ENCODE data around the gene SCAF4. TPM values are rescaled to one million over a fixed set of nuclear protein-coding genes. Genes with fewer than 3 reads are reported as not detected.
"Not testable (repeated sequence)": the region's sequence is repeated elsewhere in the genome, so short reads cannot be mapped to it uniquely, and the experiment has no call there.

SCAF4 gene
- total RNA-seq, 1 donor from 2014 or later = 71.8 TPM

DNA sequence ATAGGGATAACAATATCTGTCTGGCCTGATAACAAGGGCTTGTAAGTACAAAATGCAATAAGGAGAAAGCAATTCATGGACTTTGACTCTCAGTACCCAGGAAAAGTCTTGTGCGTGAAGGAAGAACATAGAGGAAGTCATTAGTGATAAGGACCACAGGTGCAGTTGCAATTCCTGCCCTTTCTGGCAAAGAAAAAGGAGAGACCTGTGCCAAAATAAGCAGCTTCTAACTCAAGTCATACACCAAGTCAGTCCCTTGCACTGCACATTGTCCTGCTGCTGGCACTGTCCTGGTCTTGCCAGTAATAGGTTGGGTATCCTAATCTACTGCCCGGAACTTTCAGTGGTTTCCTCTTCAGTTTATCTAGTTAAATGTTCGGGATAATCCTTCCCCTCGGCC is 87.3 kb downstream of the SCAF4 start:
- DNase-seq (ENCODE audit: low read depth, low spot score) = no peak
- Mint-ChIP-seq H3K27me3 (ENCODE audit: low read depth) (no peaks in the 10 kb centered on the region), H3K27ac (ENCODE audit: unreplicated experiment) (no peak overlapping the region), H3K4me3 (no peak overlapping the region), H3K36me3 (ENCODE audit: low read depth) (no peaks in the 10 kb centered on the region), H3K4me1 (peaks cover 4% of the 10 kb centered on the region), H3K9me3 (peaks cover 2% of the 10 kb centered on the region)
- TF ChIP-seq, protein P1, sequence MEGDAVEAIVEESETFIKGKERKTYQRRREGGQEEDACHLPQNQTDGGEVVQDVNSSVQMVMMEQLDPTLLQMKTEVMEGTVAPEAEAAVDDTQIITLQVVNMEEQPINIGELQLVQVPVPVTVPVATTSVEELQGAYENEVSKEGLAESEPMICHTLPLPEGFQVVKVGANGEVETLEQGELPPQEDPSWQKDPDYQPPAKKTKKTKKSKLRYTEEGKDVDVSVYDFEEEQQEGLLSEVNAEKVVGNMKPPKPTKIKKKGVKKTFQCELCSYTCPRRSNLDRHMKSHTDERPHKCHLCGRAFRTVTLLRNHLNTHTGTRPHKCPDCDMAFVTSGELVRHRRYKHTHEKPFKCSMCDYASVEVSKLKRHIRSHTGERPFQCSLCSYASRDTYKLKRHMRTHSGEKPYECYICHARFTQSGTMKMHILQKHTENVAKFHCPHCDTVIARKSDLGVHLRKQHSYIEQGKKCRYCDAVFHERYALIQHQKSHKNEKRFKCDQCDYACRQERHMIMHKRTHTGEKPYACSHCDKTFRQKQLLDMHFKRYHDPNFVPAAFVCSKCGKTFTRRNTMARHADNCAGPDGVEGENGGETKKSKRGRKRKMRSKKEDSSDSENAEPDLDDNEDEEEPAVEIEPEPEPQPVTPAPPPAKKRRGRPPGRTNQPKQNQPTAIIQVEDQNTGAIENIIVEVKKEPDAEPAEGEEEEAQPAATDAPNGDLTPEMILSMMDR (conservative IDR thresholded peaks at IDR 0.05) = no peak

DNA sequence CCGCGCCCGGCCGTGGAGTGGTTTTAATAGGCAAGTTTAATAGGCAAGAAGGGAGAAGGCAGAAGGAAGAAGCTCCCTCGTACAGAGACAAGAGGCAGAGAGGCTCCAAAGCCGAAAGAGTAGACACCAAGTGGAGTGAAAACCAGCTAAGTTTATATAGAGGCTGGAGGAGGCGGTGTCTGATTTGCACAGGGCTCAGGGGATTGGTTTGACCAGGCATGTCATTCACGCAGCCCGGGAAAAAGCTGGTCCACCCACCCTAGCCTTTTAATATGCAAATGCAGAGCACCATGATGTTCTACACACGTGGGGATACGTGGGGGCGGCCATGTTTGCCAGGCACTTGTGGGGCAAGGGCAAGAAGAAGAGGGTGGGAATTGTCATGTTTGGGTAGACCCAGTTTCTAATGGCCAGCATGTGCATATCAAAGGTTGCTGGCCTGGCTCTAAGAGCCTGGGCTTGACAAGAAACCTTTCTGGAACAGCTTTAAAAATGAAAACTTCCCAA is 90.4 kb downstream of the SCAF4 start:
- no peak overlapping the region for H3K27ac Mint-ChIP-seq (ENCODE audit: unreplicated experiment)

DNA sequence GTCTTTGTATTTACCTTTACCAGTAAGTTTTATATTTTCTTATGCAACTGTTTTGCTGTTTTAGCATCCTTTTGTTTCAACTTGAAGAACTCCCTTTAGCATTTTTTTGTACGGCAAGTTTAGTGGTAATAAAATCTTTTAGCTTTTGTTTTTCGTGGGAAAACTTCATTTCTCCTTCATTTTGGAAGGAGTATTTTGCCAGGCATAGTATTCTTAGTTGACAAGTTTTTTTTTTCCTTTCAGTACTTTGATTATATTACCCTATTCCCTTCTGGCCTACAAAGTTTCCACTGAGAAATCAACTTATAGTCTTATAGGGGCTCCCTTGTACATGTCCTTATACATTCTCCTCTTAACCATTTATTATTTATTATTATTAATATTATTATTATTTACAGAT is 95.0 kb downstream of the SCAF4 start:
- DNase-seq (ENCODE audit: low read depth, low spot score) = no peak
- TF ChIP-seq, protein P1 (conservative IDR thresholded peaks at IDR 0.05) = no peak
- H3K9me3 Mint-ChIP-seq = peaks cover 9% of the 10 kb centered on the region
- no peak overlapping the region for H3K4me3 Mint-ChIP-seq
- H3K4me1 Mint-ChIP-seq = no peaks in the 10 kb centered on the region
- H3K27ac Mint-ChIP-seq (ENCODE audit: unreplicated experiment) = no peak overlapping the region
- H3K36me3 Mint-ChIP-seq (ENCODE audit: low read depth) = peaks cover 4% of the 10 kb centered on the region
- no peaks in the 10 kb centered on the region for H3K27me3 Mint-ChIP-seq (ENCODE audit: low read depth)

More for the DNA sequence above, 90.4 kb downstream of the SCAF4 start:
- DNase-seq (ENCODE audit: low read depth, low spot score) = no peak
- H3K4me1 Mint-ChIP-seq = peaks cover 4% of the 10 kb centered on the region
- H3K4me3 Mint-ChIP-seq = no peak overlapping the region
- no peaks in the 10 kb centered on the region for H3K27me3 Mint-ChIP-seq (ENCODE audit: low read depth)
- TF ChIP-seq, protein P1 (conservative IDR thresholded peaks at IDR 0.05) = no peak
- H3K9me3 Mint-ChIP-seq = peaks cover 6% of the 10 kb centered on the region
- peaks cover 4% of the 10 kb centered on the region for H3K36me3 Mint-ChIP-seq (ENCODE audit: low read depth)

DNA sequence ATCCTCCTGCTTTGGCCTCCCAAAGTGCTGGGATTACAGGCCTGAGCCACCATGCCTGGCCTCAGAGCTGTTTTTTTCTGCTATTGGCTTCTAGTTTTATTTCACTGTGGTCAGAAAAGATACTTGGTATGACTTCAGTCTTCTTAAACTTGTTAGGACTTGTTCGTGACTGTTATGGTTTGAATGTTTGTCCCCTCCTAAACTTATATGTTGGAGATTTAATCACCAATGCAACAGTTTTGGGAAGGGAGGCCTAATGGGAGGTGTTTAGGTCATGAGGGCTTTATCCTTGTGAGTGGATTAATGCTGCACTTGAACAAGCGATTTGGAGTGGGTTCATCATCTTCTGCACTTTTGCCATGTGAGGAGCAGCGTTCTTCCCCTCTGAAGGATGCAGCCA is 96.9 kb downstream of the SCAF4 start:
- H3K27me3 Mint-ChIP-seq (ENCODE audit: low read depth) = no peaks in the 10 kb centered on the region
- H3K4me1 Mint-ChIP-seq = no peaks in the 10 kb centered on the region
- no peak overlapping the region for H3K4me3 Mint-ChIP-seq
- no peak for DNase-seq (ENCODE audit: low read depth, low spot score)
- H3K9me3 Mint-ChIP-seq = peaks cover 7% of the 10 kb centered on the region
- H3K27ac Mint-ChIP-seq (ENCODE audit: unreplicated experiment) = no peak overlapping the region
- TF ChIP-seq, protein P1 (conservative IDR thresholded peaks at IDR 0.05) = no peak
- H3K36me3 Mint-ChIP-seq (ENCODE audit: low read depth) = peaks cover 4% of the 10 kb centered on the region

DNA sequence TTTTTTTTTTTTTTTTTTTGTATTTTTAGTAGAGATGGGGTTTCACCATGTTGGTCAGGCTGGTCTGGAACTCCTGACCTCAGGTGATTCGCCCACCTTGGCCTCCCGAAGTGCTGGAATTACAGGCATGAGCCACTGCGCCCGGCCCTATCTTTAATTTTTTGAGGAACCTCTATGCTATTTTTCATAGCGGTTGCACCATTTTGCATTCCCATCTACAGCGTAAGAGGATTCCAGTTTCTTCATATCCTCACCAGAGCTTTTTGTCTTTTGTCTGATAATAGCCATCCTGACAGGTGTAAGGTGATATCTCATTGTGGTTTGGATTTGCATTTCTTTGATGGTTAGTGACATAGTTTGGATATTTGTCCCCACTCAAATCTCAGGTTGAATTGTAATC is 100.0 kb downstream of the SCAF4 start:
- not testable (repeated sequence) for H3K9me3 Mint-ChIP-seq; H3K36me3 Mint-ChIP-seq (ENCODE audit: low read depth); H3K27me3 Mint-ChIP-seq (ENCODE audit: low read depth); H3K4me3 Mint-ChIP-seq; DNase-seq (ENCODE audit: low read depth, low spot score); H3K27ac Mint-ChIP-seq (ENCODE audit: unreplicated experiment); H3K4me1 Mint-ChIP-seq

DNA sequence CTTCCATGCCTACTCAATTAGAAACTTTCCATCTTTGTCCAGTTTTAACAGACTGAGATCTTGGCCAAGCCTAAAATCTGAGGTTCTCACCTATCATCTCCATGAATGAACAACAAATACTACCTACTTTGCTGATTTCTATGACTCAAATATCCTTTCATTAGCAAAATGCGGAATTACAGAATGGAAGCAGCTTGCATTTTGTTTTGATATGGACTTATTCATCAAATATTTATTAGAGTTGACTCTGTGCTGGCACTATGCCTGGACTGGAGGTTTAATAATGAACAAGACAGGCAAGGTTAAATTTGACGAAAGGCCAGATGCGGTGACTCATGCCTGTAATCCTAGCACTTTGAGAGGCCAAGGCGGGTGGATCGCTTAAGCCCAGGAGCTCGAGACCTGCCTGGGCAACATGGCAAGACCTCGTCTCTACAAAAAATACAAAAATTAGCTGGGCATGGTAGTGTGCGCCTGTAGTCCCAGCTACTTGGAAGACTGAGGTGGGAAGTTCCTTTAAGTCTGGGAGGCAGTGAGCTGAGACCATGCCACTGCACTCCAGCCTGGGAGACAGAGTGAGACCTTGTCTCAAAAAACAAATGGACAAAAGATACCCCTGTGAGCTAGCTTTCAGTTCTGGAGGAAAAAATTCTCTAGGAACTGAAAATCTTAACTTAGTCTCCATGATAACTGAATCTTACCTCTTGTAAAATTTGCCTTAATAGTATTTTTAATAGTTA is 101.8 kb downstream of the SCAF4 start:
- TF ChIP-seq, protein P1 (conservative IDR thresholded peaks at IDR 0.05) = no peak
- Mint-ChIP-seq H3K4me3 (no peak overlapping the region), H3K27me3 (ENCODE audit: low read depth) (no peaks in the 10 kb centered on the region), H3K9me3 (peaks cover 6% of the 10 kb centered on the region), H3K36me3 (ENCODE audit: low read depth) (no peaks in the 10 kb centered on the region), H3K27ac (ENCODE audit: unreplicated experiment) (no peak overlapping the region), H3K4me1 (no peaks in the 10 kb centered on the region)
- DNase-seq (ENCODE audit: low read depth, low spot score) = no peak

All from neural crest cell (in vitro differentiated cells).